ENCODE measurements around the gene MID1.
A peak's percentile ranks its signal among the peaks of the same experiment; 100 is the strongest.

The MID1 gene

GRCh38 chrX:10415306-10416001 is 204.9 kb downstream of the MID1 start:
- FAIRE-seq = no peak

- FAIRE-seq = peak; percentile 21
Measured at GRCh38 chrX:10414862-10415261, 205.5 kb downstream of the MID1 start.

GRCh38 chrX:10414156-10414824 is 206.1 kb downstream of the MID1 start:
- no peak for FAIRE-seq

- FAIRE-seq = no peak
Measured at GRCh38 chrX:10404436-10404835, 215.9 kb downstream of the MID1 start.

- no peak for FAIRE-seq
Measured at GRCh38 chrX:10401239-10401638, 219.1 kb downstream of the MID1 start.

- FAIRE-seq = no peak
Measured at GRCh38 chrX:10399043-10399741, 221.2 kb downstream of the MID1 start.

GRCh38 chrX:10398215-10398614 is 222.2 kb downstream of the MID1 start:
- FAIRE-seq = no peak

GRCh38 chrX:10397349-10397748 is 223.0 kb downstream of the MID1 start:
- FAIRE-seq = no peak

GRCh38 chrX:10395643-10396042 is 224.7 kb downstream of the MID1 start:
- no peak for FAIRE-seq

Data from endometrium (tissue), 2 donors.